Retinal pigment epithelial cell (primary cell): ENCODE data around the gene MCTP1.

Experiments used
- DNase-seq: peaks from one replicate; pipeline ENCODE4 v3.0.0-alpha.2; 2010; ENCODE audit warnings: low read depth
- H3K4me3 ChIP-seq: 2 replicates; pipeline ENCODE4 v1.5.1; 2011; ENCODE audit warnings: mild to moderate bottlenecking, low read length, control low read depth, moderate library complexity
- TF ChIP-seq, protein P1 (sequence below): conservative IDR thresholded peaks from 2 replicates; pipeline ENCODE4 v1.5.1; 2011; ENCODE audit warnings: low read depth, low read length, control low read depth, inconsistent platforms

Gene MCTP1

DNA sequence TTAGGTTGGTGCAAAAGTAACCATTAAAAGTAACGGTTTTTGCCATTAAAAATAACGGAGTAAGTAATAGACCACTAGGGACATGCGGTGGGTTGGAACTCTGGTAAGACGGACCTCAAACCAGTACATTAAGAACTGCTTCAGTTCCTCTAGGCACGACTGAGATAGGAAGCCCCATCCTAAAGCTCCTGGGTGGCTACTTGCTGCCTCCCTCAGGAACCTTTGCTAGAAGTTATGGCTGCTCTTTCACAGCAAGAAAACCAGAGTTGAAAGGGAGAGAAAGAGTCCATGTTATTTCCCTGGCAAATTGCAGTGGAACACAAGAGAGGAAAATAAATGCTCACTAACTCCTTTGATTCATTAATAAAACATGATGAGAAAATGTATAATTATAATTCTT is 47.6 kb downstream of the MCTP1 start:
- no peak for DNase-seq
- TF ChIP-seq, protein P1, sequence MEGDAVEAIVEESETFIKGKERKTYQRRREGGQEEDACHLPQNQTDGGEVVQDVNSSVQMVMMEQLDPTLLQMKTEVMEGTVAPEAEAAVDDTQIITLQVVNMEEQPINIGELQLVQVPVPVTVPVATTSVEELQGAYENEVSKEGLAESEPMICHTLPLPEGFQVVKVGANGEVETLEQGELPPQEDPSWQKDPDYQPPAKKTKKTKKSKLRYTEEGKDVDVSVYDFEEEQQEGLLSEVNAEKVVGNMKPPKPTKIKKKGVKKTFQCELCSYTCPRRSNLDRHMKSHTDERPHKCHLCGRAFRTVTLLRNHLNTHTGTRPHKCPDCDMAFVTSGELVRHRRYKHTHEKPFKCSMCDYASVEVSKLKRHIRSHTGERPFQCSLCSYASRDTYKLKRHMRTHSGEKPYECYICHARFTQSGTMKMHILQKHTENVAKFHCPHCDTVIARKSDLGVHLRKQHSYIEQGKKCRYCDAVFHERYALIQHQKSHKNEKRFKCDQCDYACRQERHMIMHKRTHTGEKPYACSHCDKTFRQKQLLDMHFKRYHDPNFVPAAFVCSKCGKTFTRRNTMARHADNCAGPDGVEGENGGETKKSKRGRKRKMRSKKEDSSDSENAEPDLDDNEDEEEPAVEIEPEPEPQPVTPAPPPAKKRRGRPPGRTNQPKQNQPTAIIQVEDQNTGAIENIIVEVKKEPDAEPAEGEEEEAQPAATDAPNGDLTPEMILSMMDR, result no peak
- no peak overlapping the region for H3K4me3 ChIP-seq

DNA sequence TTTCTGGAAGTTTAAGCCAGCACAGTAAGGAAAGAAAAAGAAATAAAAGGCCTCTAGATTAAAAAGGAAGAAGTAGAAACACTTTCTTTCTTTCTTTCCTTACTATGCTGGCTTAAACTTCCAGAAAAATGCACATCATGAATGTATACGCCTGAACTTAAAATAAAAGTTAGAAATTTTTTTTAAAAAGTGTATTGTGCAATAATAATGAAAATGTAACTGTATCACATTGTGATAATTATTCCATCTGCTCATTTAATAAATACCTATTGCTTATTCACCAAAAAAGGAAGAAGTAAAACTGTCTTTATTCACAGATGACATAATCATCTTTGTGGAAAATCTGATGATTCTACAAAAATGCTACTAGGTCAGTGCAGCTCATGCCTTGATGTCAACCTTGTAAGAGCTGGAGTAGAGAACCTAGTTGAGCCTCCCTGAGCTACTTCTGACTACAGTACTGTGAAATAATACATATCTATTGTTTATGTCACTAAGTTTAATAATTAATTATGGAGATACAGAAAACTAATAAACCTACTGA is 49.4 kb downstream of the MCTP1 start:
- no peak for DNase-seq
- TF ChIP-seq, protein P1, result no peak
- no peak overlapping the region for H3K4me3 ChIP-seq

DNA sequence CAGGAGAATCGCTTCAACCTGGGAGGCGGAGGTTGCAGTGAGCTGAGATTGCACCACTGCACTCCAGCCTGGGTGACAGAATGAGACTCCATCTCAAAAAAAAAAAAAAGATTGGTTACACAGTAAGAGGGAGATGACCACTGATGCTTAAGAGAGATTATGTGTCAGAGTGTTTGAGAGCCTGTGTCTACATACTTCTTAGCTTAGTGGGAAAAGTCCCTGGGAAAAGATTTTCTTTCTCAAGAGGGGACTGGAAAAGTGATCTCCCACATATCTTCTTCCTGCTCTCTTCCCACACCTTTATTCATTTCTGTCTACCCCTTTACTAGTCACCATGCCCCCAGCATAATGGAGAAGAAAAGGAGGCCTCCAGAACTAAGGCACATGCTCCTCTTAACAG is 55.2 kb downstream of the MCTP1 start:
- DNase-seq, result no peak
- no peak overlapping the region for H3K4me3 ChIP-seq
- TF ChIP-seq, protein P1, result no peak

DNA sequence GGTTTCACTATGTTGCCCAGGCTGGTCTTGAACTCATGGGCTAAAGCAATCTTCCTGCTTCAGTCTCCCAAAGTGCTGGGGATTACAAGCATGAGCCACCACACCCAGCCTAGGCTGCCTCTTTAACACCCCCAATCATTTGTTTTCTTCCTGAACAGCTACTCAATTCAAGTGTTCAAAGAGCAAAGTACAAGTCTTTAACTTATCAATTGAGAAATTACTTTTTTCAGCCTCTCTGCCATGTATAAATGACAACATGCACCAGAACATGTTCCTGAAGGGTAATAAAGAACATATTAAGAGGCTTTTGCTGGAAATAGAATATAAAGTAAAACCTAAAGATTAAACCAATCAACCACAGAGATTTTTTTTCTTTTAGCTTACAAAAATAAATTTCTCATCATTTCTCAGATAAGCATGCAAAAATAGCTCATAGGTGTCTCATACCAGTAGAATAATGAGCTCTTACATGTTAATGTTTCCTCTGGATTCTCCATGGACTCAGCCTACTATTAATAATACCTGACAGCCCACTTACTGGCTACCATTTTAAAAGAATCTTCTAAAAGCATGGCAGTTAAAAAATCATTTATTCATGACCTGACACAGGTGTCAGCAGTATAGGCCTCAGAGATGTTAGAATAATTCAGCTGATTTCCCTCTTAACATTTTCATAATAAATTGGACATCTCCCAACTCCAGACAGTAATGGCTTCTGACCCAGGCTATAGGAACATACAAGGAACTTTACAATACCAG is 60.0 kb downstream of the MCTP1 start:
- TF ChIP-seq, protein P1, result no peak
- no peak for DNase-seq
- H3K4me3 ChIP-seq, result no peak overlapping the region

DNA sequence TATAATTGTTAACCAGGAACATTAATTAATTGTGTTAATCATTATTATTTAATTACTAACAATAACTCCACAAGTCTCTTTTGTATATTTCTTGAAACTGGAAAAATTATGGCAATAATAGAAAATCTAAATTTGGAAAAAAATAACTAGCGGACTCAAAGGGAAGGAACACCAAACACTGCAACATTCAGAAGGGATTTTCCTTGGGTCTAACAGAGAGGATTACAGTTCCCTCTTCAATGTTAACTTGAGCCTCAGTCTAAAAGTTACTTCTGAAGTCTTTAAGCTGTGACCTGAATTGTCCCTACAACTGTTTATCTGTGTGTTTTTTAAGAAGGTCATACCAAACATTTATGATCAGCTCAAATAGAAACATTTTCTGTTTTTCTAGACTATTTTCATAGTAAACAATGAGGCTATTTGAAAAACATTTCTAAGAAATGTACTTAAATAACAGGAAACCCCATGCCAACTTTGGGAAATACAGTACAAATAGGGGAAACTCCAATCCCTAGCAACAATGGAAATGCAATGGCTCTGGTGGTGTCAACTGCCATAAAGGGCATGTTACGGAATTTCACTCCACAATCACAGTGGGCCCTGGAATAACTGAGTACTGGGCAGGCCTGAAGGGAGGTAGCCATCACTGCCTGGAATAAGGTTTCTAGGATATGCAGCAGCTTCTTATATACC is 61.2 kb downstream of the MCTP1 start:
- no peak for DNase-seq
- no peak overlapping the region for H3K4me3 ChIP-seq
- TF ChIP-seq, protein P1, result no peak

DNA sequence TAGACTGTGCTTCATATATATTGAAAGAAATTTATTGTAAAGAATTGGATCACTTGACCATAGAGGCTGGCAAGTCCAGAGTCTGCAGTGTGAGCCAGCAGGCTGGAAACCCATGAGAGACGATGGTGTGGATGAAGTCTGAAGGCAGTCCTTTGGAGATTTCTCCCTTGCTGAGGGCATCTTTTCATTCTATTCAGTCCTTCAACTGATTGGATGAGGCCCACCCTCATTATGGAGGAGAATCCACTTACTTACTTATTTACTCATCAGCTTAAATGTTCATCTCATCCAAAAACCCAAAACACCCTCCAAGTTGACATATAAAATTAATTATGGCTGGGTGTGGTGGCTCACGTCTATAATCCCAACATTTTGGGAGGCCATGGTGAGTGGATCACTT is 62.1 kb downstream of the MCTP1 start:
- H3K4me3 ChIP-seq, result no peak overlapping the region
- DNase-seq, result no peak
- TF ChIP-seq, protein P1, result no peak

DNA sequence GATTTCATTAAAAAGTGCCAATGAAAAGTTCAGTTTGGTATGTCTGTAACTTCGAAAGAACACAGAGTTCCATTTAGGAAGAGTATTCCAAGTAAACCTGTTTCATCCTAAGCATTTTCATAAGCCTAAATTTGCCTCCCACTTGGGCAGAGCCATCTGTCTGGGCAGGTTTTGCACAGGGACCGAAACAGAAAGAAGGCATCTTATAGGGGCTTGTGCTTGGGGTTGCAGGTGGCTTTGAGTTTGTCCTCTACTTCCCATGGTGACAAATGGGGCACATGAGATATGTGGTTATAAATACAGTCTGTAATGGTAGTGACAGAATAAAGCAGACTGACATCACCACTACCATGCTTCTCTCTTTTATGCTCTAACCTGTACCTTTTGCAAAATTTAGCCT is 63.7 kb downstream of the MCTP1 start:
- H3K4me3 ChIP-seq, result no peak overlapping the region
- TF ChIP-seq, protein P1, result no peak
- no peak for DNase-seq
